GM19035 (cell line): ENCODE results near the gene EPSTI1.
A peak's percentile ranks its signal among the peaks of the same experiment; 100 is the strongest.
"Not testable (repeated sequence)": the region's sequence is repeated elsewhere in the genome, so short reads cannot be mapped to it uniquely, and the experiment has no call there.

ENCODE experiments used
- ATAC-seq: cut with Tn5 transposase; IDR thresholded peaks from one replicate; pipeline ENCODE4 v1.9.1; 2021; ENCODE audit not compliant: unreplicated experiment

Gene EPSTI1, protein sequence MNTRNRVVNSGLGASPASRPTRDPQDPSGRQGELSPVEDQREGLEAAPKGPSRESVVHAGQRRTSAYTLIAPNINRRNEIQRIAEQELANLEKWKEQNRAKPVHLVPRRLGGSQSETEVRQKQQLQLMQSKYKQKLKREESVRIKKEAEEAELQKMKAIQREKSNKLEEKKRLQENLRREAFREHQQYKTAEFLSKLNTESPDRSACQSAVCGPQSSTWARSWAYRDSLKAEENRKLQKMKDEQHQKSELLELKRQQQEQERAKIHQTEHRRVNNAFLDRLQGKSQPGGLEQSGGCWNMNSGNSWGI

DNA sequence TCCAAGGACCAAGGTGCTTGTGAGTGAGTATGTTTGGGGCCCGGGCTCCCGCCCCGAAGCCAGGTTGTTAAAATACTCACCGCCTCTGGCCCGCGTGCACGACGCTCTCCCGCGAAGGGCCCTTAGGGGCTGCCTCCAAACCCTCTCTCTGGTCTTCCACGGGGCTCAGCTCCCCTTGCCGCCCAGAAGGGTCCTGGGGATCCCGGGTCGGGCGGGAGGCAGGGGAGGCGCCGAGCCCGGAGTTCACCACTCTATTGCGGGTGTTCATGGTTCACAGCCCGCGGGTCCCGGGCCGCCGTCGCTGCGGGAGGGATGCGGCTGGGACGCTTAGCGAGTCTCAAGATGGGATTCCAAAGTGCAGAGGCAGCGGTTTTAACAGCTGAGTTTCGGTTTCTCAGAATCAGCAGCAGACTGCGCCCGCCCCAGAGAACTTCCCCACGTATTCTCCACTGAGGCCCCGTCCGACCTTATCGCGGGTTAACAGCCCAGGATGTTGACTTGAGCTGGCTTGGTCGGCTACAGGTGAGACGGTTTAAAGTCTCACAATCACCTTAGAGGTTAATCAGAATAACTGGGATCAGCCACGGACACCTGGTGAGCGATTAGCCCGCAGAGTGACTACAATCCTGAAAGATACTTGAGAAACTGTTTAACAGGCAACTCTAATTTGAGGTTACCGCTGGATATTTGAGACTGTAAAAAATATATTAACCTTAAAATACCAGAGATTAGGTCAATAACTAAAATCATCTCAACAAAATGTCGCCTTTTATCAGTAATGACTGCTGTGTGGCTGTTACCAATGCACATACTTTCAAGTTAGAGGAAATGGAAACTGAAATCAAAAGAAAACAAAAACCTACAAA is at the start of gene EPSTI1:
EPSTI1 (minus strand) TSS at position 344 of the 866 bp plus-strand sequence; CDS start at position 268, 76 bp downstream.
- ATAC-seq: peak; percentile 72

DNA sequence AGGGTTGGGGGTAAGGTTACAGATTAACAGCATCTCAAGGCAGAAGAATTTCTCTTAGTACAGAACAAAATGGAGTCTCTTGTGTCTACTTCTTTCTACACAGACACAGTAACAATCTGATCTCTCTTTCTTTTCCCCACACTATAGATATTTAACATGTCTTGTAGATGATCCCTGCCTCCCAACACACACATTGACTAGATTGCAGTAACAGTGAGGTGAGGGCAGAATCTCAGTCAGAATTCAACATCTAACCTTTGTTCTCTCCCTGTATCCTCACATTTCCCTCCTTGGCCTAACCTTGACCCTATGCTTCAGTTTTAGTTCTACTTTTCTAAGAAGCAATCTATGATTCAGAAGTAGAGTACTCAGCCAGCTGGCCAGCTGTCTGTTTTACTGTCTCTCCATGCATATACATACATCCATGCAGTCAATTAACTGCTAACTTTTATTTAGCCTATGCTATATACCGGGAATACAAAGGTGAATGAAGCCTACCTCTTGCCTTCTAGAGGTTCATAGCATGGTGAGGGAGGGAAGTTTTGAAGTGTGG is 49.4 kb upstream of the EPSTI1 start:
- ATAC-seq: peak; percentile 46

DNA sequence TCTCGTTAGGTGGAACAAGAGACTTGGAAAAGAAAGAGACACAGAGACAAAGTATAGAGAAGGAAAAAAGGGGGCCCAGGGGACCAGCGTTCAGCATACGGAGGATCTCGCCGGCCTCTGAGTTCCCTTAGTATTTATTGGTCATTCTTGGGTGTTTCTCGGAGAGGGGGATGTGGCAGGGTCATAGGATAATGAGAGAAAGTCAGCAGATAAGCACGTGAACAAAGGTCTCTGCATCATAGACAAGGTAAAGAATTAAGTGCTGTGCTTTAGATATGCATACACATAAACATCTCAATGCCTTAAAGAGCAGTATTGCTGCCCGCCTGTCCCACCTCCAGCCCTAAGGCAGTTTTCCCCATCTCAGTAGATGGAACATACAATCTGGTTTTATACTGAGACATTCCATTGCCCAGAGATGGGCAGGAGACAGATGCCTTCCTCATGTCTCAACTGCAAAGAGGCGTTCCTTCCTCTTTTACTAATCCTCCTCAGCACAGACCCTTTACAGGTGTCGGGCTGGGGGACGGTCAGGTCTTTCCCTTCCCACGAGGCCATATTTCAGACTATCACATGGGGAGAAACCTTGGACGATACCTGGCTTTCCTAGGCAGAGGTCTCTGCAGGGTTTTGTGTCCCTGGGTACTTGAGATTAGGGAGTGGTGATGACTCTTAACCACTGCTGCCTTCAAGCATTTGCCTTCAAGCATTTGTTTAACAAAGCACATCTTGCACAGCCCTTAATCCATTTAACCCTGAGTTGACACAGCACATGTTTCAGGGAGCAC is 48.7 kb upstream of the EPSTI1 start:
- not testable (repeated sequence) for ATAC-seq

DNA sequence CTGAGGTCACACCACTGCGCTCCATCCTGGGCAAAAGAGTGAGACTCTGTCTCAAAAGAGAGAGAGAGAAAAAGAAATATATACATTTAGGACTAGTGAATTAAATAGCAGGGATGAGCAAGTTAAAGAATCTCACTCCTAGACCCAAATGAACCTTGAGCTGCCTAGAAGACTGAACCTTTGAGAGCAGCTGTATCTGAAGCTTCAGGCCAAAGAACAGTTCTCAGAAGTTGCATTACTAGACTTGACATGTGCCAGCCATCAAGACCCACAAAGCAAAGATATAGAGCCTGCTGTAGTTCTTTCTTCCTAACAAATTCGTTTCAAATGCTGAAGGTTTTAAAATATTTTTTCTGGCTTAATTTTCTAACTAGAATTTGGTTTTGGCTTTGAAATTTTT is 47.9 kb upstream of the EPSTI1 start:
- no peak for ATAC-seq

DNA sequence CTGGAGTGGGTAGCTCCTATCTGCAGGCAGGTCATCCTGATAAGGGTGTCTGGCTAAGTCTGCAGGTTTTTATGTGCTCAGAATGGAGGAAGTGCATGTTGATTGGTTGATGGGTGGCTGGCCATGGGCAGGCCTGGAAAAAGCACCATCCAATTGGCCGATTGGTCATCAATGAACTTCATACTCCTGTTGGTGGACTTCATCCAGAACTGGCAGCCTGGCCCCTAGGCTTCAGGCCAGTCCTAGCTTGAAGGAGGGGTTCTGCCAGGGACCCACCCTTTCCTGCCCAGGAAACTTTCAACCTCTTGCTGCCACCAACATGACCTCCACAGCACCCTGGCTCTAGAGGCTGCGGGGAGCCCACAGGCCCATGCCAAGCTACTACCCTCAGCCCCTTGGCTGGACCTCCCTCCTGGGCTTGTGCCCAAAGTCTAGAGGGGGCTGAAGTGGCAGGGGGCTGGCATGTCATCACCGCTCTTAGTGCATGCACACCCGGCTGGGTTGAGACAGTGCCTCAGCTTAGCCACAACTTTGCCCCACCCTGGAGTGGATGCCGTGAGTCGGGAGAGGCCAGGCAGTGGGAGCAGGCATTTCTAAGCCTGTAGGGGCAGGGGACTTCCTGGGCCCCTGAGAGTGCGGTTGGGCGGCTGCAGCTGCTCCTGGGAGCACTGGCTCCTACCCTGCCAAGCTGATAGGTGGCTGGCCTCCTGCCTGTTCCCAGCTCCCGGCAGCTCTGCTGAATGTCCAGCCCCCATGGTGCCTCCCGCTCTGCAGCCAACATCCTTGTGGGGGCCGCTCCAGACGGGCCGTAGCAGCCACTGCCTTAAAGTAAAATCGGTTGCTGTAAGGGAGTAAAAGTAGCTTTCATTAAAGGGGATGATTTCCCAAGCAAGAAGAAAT is 44.6 kb upstream of the EPSTI1 start:
- no peak for ATAC-seq

- no peak for ATAC-seq
These were observed 41.0 kb upstream of the EPSTI1 start for GRCh38 chr13:43033038-43033437.

DNA sequence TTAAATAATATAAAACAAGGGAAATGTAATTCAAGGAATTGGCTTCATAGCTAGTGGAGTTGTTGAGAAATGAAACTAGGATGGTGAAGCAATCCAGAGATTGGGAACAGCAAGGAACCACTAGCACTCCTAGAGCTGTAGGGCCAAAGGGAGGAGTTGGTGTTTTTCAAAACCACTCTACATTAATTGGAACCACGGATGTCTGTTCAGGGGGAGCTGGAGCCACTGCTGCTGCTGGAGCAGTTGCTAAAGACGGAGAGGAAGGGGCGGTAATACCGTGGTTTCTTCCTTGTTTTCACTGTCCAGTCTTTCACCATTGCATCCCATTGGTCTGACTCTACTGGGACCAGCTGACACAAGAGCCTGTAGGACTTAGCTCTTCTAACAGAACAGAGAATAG is 39.8 kb upstream of the EPSTI1 start:
- ATAC-seq: no peak

- ATAC-seq: peak; percentile 50
These were observed 38.5 kb upstream of the EPSTI1 start for GRCh38 chr13:43030548-43030947.

GRCh38 chr13:43026262-43026661 is 34.2 kb upstream of the EPSTI1 start:
- ATAC-seq: no peak

DNA sequence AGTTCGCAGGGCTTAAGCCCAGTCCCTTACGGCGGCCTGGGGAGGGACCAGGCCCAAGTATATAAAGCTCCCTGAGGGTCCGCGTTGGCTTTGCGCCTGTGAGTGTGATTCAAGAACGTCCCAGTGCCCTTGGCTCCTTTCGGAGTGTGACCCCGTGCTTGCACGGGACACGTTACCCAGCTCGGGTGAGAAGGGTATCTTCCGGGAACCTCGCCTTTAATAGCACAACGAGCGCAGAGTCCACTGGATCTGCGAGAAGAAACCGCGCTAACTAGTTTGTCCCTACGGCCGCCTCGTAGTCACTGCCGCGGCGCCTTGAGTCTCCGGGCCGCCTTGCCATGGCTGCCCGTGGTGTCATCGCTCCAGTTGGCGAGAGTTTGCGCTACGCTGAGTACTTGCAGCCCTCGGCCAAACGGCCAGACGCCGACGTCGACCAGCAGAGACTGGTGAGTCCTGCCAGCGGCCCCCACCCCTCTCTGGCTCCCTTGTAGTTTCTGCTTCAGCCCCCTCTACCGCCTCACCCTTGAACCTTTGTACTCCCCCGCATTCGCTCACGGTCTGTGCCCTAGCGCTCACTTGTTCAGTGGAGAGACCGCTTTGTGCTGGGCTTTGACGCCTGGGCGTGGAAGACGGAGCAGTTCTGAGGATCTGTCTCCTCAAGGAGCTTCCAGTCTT is 31.4 kb upstream of the EPSTI1 start, which contains the start of gene DNAJC15:
DNAJC15 (plus strand) TSS at position 298 of the 675 bp plus-strand sequence; CDS start at position 339, 41 bp downstream.
- peak; percentile 84 for ATAC-seq

GRCh38 chr13:43022934-43023288 is 30.9 kb upstream of the EPSTI1 start:
- ATAC-seq: no peak

DNA sequence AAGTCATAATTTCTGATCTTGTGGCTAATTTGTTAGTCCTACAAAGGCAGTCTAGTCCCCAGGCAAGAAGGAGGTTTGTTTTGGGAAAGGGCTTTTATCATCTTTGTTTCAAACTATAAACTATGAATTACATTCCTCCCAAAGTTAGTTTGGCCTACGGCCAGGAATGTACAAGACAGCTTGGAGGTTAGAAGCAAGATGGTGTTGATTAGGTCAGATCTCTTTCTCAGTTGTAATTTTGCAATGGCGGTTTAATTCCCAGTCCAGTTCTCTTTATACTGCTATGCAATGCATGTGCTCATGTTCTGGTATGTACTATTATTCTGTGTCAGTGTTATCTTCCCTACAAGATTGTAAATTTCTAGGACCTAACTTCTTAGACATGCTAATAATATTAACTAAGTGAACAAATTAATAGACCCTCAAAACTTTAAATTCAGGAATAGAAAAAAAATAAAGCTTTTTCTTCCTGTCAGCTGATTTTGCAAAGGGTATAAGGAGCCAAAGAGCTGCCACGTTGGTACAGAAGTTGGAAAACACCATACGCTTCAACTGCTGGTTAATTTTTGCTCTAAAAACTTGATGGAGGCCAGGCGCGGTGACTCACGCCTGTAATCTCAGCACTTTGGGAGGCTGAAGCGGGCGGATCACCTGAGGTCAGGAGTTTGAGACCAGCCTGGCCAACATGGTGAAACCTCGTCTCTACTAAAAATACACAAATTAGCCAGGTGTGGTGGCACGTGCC is 30.1 kb upstream of the EPSTI1 start:
- no peak for ATAC-seq

DNA sequence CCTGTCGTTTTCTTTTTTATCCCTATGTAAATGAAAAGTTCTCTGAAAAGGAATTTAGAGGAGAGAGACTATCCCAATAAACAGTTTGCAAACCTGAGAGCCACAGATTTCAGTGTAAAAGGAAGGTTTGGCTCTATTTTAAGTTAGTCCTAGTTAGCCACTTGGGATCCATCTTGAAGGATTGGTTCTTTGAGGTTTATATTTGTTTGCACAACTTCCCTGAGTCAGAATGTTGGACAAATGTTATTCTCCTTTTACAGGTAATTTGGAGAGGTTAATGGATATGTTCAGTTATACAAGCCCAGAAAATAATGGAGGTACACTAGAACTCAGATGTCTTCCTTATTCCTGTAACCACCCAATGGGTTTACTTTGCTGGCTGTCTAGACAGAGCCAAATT is 28.8 kb upstream of the EPSTI1 start:
- no peak for ATAC-seq

DNA sequence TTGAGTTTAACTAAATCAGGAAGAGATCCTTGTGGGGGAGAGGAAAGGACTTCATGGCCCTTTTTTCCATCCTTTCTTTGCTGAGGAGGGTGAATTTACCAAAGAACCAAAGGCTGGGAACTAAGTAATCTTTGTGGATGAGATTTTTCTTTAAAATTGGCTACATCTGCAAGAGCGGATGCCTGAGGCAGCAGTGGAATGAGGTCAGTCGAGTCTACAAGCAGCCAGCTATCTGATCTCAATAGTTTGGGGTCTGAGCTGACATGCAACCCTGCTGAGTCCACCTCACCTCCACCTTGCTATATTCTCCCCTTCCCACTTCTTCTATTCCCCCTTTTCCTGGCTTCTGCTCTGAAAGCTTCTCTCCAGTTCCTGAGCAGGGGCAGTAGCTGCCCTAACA is 27.8 kb upstream of the EPSTI1 start:
- no peak for ATAC-seq

GRCh38 chr13:43016226-43016625 is 24.2 kb upstream of the EPSTI1 start:
- ATAC-seq: no peak

- ATAC-seq: no peak
These were observed 22.1 kb upstream of the EPSTI1 start for GRCh38 chr13:43014162-43014561.

- ATAC-seq: no peak
These were observed 17.5 kb upstream of the EPSTI1 start for GRCh38 chr13:43009506-43009905.

DNA sequence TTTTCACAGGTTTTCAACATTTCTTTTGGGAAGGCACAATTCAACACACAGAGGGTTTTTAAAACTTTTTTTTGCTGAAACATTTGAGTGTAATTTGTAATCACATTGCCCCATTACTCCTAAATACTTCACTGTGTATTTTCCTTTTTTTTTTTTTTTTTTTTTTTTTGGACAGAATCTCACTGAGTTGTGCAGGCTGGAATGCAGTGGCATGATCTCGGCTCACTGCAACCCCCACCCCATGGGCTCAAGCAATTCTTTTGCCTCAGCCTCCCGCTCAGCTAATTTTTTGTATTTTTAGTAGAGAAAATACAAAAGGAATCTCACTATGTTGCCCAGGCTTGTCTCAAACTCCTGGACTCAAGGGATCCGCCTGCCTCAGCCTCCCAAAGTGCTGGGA is 16.6 kb upstream of the EPSTI1 start:
- no peak for ATAC-seq
